ENCODE data around the gene TTC27. TPM values are rescaled to one million over a fixed set of nuclear protein-coding genes. Genes with fewer than 3 reads are reported as not detected.

Gene TTC27
- total and polyA plus RNA-seq, 9 donors = 9.9 to 21.2 (median 15.3) TPM

DNA sequence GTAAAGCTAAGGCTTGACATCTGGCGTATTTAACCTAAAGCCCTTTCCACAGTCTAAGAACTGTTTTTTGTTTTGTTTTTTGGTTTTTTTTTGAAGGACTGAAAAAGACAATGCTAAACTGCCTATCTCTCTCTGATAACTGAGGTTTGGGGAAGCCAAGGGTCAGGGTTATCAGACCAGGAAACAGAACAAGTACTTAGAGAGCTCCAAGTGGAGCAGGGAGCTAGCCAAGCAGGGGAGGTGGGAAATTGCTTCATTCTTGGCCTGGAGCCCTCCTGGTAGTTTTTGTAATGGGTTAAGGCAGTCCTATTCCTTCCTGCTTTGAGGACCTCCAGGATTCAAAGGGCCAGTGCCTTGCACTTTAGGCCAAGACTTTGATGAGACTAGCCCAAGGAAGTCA lies 164.6 kb downstream of the TTC27 start:
- no peak overlapping the region for H3K4me3 ChIP-seq
- TF ChIP-seq, protein P1, sequence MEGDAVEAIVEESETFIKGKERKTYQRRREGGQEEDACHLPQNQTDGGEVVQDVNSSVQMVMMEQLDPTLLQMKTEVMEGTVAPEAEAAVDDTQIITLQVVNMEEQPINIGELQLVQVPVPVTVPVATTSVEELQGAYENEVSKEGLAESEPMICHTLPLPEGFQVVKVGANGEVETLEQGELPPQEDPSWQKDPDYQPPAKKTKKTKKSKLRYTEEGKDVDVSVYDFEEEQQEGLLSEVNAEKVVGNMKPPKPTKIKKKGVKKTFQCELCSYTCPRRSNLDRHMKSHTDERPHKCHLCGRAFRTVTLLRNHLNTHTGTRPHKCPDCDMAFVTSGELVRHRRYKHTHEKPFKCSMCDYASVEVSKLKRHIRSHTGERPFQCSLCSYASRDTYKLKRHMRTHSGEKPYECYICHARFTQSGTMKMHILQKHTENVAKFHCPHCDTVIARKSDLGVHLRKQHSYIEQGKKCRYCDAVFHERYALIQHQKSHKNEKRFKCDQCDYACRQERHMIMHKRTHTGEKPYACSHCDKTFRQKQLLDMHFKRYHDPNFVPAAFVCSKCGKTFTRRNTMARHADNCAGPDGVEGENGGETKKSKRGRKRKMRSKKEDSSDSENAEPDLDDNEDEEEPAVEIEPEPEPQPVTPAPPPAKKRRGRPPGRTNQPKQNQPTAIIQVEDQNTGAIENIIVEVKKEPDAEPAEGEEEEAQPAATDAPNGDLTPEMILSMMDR (IDR thresholded peaks at IDR 0.05) = no peak
- TF ChIP-seq EP300 (IDR thresholded peaks at IDR 0.05) (no peak), POLR2A (IDR thresholded peaks at IDR 0.05) (no peak)
- intact Hi-C loops (cut with DNase I) = no loop called here
- no peaks in the 10 kb centered on the region for H3K9me3 ChIP-seq
- peaks cover 4% of the 10 kb centered on the region for H3K27me3 ChIP-seq
- no peaks in the 10 kb centered on the region for H3K4me1 ChIP-seq (ENCODE audit: insufficient read depth)
- 88 to 90% (median 89%) methylated on average over 1 of the region's 1 CpG for WGBS, 3 donors
- no peak for DNase-seq
- H3K36me3 ChIP-seq = no peaks in the 10 kb centered on the region
- no peak overlapping the region for H3K27ac ChIP-seq

DNA sequence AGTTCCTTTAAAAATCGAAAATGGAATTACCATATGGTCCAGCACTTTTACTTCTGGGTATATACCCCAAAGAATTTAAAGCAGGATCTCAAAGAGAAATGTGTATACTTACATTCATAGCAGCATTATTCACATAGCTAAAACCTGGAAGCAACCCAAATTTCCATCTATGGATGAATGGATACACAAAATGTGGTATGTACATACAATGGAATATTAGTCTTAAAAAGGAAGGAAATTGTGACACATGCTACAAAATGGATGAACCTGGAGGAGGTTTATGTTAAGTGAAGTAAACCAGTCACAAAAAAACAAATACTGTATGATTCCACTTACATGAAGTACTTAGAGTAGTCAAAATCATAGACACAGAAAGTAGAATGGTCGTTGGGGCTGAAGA lies 171.0 kb downstream of the TTC27 start:
- Histone ChIP-seq H3K27me3 (peaks cover 4% of the 10 kb centered on the region), H3K9me3 (no peaks in the 10 kb centered on the region), H3K4me1 (ENCODE audit: insufficient read depth) (no peaks in the 10 kb centered on the region), H3K27ac (no peak overlapping the region), H3K36me3 (no peaks in the 10 kb centered on the region), H3K4me3 (no peak overlapping the region)
- intact Hi-C loops (cut with DNase I) = no loop called here
- DNase-seq = no peak
- TF ChIP-seq POLR2A (IDR thresholded peaks at IDR 0.05) = no peak
- TF ChIP-seq, protein P1 (IDR thresholded peaks at IDR 0.05) = no peak
- TF ChIP-seq EP300 (IDR thresholded peaks at IDR 0.05) = no peak
- WGBS, 3 donors = 92 to 97% (median 93%) methylated on average over 2 of the region's 2 CpGs

DNA sequence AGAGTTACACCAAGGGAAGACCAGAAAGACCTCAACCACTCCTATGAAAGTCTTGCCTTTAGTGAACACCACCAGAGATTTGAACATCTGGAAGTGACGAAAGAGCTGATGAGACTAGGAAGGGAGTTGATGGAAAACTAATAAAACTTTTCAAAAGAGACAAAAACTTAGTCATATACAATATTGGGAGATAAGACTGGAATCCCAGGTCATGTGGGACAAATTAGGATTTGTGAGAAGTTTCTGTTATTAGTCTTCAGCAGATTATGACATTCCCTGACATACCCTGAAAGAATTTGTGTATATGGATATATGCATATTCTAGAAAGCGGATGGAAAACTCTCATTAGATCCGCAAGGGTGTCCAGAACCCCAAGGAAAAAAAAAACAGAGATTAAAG lies 173.9 kb downstream of the TTC27 start:
- H3K36me3 ChIP-seq = no peaks in the 10 kb centered on the region
- H3K9me3 ChIP-seq = no peaks in the 10 kb centered on the region
- no peak for DNase-seq
- no peaks in the 10 kb centered on the region for H3K4me1 ChIP-seq (ENCODE audit: insufficient read depth)
- no peak overlapping the region for H3K27ac ChIP-seq
- no peak for TF ChIP-seq EP300 (IDR thresholded peaks at IDR 0.05)
- TF ChIP-seq POLR2A (IDR thresholded peaks at IDR 0.05) = no peak
- TF ChIP-seq, protein P1 (IDR thresholded peaks at IDR 0.05) = no peak
- no peaks in the 10 kb centered on the region for H3K27me3 ChIP-seq
- 96 to 99% (median 98%) methylated on average over 3 of the region's 3 CpGs for WGBS, 3 donors
- H3K4me3 ChIP-seq = no peak overlapping the region
- intact Hi-C loops (cut with DNase I) = no loop called here

DNA sequence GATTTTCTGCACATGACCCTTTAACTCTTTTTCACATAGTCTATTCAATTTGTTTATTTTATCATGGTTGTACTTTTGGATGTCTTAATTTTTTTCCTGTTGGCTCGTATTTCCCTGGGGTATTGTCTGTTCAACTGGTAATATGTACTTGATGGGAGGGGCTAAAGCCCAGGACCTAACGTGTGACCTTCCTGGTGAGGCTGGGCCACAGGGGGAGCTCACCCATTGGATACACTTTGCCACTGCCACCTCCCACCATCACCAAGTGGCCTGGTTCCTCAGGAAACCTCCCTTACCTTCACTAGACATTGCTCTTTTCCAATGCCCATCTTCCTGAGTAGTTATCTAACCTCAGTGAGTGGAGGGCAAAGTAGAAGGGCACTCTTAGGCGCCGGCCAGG lies 175.0 kb downstream of the TTC27 start:
- 93 to 96% (median 93%) methylated on average over 4 of the region's 4 CpGs for WGBS, 3 donors
- H3K36me3 ChIP-seq = no peaks in the 10 kb centered on the region
- no peaks in the 10 kb centered on the region for H3K9me3 ChIP-seq
- intact Hi-C loops (cut with DNase I) = no loop called here
- H3K27ac ChIP-seq = no peak overlapping the region
- TF ChIP-seq EP300 (IDR thresholded peaks at IDR 0.05) (no peak), POLR2A (IDR thresholded peaks at IDR 0.05) (no peak)
- TF ChIP-seq, protein P1 (IDR thresholded peaks at IDR 0.05) = no peak
- no peaks in the 10 kb centered on the region for H3K27me3 ChIP-seq
- H3K4me3 ChIP-seq = no peak overlapping the region
- DNase-seq = no peak
- no peaks in the 10 kb centered on the region for H3K4me1 ChIP-seq (ENCODE audit: insufficient read depth)

DNA sequence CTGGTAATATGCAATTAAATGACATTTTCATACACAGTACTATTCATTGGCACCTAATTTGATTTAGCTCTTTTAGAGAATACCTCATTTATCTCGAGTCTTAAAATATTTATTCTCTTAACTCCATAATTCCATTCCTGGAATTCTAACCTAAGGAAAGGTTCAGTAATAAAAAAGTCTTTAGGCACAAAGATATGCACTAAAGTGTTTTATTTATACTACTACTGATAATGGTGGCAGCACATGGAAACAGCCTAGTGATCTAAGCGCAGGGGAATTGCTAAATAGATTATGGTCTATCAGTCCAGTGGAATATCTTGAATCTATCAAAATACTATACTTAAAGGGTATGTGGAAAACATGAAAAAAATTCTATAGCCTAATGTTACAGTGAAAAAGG lies 176.4 kb downstream of the TTC27 start:
- no peak overlapping the region for H3K4me3 ChIP-seq
- TF ChIP-seq, protein P1 (IDR thresholded peaks at IDR 0.05) = no peak
- TF ChIP-seq EP300 (IDR thresholded peaks at IDR 0.05) = no peak
- no peak for TF ChIP-seq POLR2A (IDR thresholded peaks at IDR 0.05)
- intact Hi-C loops (cut with DNase I) = no loop called here
- H3K27ac ChIP-seq = no peak overlapping the region
- H3K4me1 ChIP-seq (ENCODE audit: insufficient read depth) = no peaks in the 10 kb centered on the region
- WGBS, 3 donors = 27 to 42% (median 33%) methylated on average over 2 of the region's 2 CpGs
- no peaks in the 10 kb centered on the region for H3K36me3 ChIP-seq
- H3K9me3 ChIP-seq = no peaks in the 10 kb centered on the region
- H3K27me3 ChIP-seq = no peaks in the 10 kb centered on the region
- DNase-seq = no peak

Data from ovary (tissue), 9 donors.